HG03575 (cell line): ENCODE measurements around the gene COMMD1.

Experiments
- ATAC-seq: cut with Tn5 transposase; IDR thresholded peaks from one replicate; pipeline ENCODE4 v1.9.1; 2021; ENCODE audit not compliant: unreplicated experiment, insufficient number of reproducible peaks, low FRiP score; ENCODE audit errors: extremely low read depth

COMMD1 gene

GRCh38 chr2:62050456-62051045 lies 145.1 kb downstream of the COMMD1 start:
- no peak for ATAC-seq

- ATAC-seq, result no peak
These were observed 148.7 kb downstream of the COMMD1 start for GRCh38 chr2:62054029-62054791.

DNA sequence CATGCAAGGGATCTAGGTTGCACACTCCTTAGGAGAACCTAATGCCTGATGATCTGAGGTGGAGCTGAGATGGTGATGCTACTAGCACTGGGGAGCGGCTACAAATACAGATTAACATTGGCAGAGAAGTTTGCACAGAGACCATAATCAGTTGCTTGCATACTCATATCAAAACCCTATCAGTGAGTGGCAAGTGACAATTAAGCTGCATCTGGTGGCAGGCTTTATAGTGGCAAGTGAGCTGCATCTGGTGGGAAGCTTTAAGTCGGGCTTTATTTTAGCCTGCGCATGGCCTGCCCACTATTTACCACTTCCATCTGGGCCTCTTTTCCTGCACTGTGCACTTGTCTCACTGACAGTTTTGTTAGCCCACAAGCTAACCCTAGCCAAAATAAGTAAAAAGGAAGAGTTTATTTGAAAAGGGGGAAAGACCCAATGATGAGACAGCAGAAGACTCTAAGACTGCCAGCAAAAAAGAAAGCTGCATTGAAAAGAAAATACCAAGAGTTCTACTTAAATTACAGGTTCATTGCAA lies 149.5 kb downstream of the COMMD1 start:
- ATAC-seq, result no peak

DNA sequence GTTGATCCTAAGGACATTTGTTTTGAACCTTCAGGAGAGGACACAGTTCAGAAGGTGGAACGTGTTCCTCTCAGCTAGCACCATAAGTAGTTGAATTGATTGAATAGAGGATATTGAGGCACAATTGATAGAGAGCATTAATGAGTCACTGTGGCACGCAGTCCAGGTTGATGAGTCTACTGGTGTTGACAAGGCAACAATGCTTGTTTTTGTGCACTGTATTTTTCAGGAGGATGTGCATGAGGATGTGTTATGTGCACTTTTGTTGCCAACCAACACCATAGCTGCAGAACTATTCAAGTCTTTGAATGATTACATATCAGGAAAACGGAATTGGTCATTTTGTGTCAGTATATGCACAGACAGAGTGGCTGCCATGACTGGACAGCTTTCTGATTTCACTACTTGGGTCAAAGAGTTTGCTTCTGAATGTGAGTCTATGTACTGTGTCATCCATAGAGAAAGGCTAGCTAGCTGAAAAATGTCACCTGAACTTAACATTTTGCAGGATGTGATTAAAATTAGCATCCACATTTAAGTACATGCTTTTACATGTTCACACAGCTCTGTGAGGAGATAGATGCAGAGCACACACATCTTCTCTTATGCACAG lies 150.4 kb downstream of the COMMD1 start:
- no peak for ATAC-seq

GRCh38 chr2:62056341-62056740 lies 150.9 kb downstream of the COMMD1 start:
- no peak for ATAC-seq

DNA sequence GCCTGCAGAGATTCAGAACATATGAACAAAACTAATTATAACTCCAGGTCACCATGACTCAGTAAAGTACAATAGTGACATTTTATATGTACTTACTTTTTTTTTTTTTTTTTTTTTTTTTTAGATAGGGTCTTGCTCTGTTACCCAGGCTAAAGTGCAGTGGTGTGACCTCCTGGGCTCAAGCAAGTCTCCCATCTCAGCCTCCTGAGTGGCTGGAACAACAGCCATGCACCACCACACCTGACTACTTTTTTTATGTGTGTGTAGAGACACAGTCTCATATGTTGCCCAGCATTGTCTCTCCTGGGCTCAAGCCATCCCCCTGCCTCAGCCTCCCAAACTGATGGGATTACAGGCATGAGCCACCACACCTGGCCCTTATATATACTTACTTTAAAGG lies 159.8 kb downstream of the COMMD1 start:
- ATAC-seq, result no peak

GRCh38 chr2:62071126-62071598 lies 165.7 kb downstream of the COMMD1 start:
- no peak for ATAC-seq

- no peak for ATAC-seq
These were observed 166.5 kb downstream of the COMMD1 start for GRCh38 chr2:62071760-62072680.

- no peak for ATAC-seq
These were observed 168.8 kb downstream of the COMMD1 start for GRCh38 chr2:62074233-62074632.

- no peak for ATAC-seq
These were observed 171.6 kb downstream of the COMMD1 start for GRCh38 chr2:62076980-62077638.

DNA sequence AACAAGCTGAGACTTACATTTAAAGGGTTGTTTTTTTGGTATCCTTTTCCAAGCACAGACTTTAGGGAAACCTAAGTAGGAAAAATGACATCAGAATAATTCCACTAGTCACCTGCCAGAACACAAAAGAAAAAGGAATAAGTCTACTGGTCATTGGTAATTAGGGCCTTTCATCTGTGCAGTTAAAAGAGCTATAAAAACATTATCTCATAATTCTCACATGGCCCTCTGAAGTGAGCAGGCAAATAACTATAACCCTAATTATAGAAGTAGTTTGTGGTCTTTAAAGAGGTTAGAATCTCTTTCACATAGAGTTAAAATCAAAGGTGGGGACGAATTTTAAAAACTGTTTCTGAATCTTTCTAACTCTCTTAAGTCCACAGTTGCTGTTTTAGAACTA lies 179.3 kb downstream of the COMMD1 start:
- no peak for ATAC-seq

GRCh38 chr2:62089658-62090057 lies 184.2 kb downstream of the COMMD1 start:
- no peak for ATAC-seq

GRCh38 chr2:62091471-62091870 lies 186.0 kb downstream of the COMMD1 start:
- no peak for ATAC-seq

GRCh38 chr2:62099050-62099449 lies 193.6 kb downstream of the COMMD1 start:
- no peak for ATAC-seq

DNA sequence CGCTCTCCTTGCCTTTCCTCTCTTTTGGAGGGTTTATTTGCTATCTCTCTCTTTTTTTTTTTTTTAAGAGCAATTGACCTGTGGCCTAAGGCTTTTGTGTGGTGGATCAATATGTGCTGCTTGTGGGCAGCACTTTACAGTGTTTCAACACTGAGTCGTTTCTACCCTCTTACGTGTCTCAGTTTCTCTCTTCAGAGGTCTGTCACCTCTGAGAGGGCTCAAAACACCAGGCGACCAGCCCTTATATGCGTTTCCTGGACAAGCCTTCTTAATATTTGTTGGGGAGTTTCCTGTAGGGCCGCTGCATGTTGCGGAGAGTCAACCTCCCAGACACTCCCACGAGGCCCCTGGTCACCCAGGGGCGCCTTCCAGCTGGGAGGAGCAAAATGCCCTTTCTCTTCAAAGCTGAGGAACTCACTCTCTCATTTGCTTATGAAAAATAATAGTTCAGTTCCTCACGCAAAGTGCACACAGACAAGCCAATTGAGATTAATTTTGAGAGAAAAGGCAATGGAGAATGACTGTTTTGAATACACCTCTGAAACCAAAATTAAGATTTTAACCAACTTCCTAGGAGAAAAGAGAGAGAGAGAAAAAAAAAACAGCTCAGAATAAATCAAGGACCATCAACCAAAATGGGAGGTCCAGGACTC lies 194.2 kb downstream of the COMMD1 start:
- peak; percentile 84 for ATAC-seq

GRCh38 chr2:62101886-62102285 lies 196.4 kb downstream of the COMMD1 start:
- no peak for ATAC-seq

DNA sequence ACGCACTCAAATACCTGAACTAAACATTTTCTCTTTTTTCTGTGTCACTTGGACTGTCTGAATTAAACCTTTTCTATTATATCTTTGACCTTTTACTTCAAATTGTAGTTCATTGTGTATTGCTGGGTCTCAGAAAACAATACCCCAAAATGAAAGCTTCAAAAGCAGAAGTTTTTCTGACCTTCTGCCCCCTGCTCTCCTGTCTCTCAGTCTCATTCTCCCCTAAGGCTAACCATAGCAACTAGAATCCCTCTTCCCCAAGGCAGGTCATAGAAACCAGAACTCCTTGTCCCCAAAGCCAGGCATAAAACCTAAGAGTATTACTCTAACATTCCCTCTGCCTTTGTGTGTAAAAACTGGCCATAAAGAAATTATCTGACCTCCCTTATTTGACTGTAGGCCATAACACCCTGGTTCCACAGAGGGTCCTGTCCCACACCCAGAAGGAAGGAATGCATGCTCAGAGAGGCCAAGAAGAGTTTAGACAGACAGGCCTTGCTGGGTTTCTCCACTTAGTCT lies 197.0 kb downstream of the COMMD1 start:
- no peak for ATAC-seq

DNA sequence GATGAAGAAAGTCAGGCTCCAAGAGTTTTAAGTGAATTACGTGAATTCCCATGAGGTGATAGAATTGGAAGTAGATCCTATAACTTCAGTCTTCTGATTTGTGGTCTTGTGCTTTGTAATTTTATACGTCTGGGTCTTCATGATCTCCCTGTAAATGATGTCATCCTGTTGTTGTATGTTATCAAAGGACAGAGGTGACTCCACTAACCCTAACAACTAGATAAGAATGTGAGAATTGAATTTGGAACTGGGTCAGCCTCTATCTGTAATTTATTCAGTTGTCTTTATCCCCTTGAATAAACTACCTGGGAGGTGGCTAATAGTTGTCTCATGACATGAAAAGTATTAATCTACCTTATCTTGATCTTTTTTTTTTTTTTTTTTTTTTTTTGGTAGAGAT lies 204.1 kb downstream of the COMMD1 start:
- ATAC-seq, result no peak
